ENCODE data around the gene TRIM66. TPM values are rescaled to one million over a fixed set of nuclear protein-coding genes. Genes with fewer than 3 reads are reported as not detected.

The TRIM66 gene
- total and polyA plus RNA-seq, 10 of the 15 experiments (the other 5 are each of a cell fraction or from before 2014, with no cell fraction given): 1.7 to 14.5 (median 7.4) TPM

- TF ChIP-seq, protein P1, sequence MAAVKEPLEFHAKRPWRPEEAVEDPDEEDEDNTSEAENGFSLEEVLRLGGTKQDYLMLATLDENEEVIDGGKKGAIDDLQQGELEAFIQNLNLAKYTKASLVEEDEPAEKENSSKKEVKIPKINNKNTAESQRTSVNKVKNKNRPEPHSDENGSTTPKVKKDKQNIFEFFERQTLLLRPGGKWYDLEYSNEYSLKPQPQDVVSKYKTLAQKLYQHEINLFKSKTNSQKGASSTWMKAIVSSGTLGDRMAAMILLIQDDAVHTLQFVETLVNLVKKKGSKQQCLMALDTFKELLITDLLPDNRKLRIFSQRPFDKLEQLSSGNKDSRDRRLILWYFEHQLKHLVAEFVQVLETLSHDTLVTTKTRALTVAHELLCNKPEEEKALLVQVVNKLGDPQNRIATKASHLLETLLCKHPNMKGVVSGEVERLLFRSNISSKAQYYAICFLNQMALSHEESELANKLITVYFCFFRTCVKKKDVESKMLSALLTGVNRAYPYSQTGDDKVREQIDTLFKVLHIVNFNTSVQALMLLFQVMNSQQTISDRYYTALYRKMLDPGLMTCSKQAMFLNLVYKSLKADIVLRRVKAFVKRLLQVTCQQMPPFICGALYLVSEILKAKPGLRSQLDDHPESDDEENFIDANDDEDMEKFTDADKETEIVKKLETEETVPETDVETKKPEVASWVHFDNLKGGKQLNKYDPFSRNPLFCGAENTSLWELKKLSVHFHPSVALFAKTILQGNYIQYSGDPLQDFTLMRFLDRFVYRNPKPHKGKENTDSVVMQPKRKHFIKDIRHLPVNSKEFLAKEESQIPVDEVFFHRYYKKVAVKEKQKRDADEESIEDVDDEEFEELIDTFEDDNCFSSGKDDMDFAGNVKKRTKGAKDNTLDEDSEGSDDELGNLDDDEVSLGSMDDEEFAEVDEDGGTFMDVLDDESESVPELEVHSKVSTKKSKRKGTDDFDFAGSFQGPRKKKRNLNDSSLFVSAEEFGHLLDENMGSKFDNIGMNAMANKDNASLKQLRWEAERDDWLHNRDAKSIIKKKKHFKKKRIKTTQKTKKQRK (IDR thresholded peaks at IDR 0.05; ENCODE audit: low read depth, low read length): no peak
- TF ChIP-seq RB1 (IDR thresholded peaks at IDR 0.05; ENCODE audit: borderline replicate concordance) (no peak), IKZF1 (conservative IDR thresholded peaks at IDR 0.05) (no peak), MYC (IDR thresholded peaks at IDR 0.05; ENCODE audit: insufficient read depth, insufficient read length, insufficient replicate concordance, low read length, severe bottlenecking) (no peak), BMI1 (IDR thresholded peaks at IDR 0.05; ENCODE audit: borderline replicate concordance) (no peak)
- TF ChIP-seq, protein P2, sequence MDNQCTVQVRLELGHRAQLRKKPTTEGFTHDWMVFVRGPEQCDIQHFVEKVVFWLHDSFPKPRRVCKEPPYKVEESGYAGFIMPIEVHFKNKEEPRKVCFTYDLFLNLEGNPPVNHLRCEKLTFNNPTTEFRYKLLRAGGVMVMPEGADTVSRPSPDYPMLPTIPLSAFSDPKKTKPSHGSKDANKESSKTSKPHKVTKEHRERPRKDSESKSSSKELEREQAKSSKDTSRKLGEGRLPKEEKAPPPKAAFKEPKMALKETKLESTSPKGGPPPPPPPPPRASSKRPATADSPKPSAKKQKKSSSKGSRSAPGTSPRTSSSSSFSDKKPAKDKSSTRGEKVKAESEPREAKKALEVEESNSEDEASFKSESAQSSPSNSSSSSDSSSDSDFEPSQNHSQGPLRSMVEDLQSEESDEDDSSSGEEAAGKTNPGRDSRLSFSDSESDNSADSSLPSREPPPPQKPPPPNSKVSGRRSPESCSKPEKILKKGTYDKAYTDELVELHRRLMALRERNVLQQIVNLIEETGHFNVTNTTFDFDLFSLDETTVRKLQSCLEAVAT (IDR thresholded peaks at IDR 0.05): no peak
- H3K27ac ChIP-seq (ENCODE audit: control insufficient read depth, insufficient read depth): no peak overlapping the region
- ChIA-PET POLR2A (no interaction called here), SMC1A (ENCODE audit: uncharacterized antibody, unreplicated experiment) (no interaction called here), RAD21 (ENCODE audit: unreplicated experiment) (no interaction called here), CTCF (interaction anchor here (0.6 kb wide), 1 partner anchor 575 kb away, joined by 3 read pairs; no protein-coding TSS in a partner anchor)
- in situ Hi-C loops (cut with MboI) (no loop called here), intact Hi-C loops (cut with micrococcal nuclease; ENCODE audit: unreplicated experiment) (no loop called here)
- H4K20me1 ChIP-seq (ENCODE audit: control insufficient read depth, insufficient read depth): no peaks in the 10 kb centered on the region
- H3K4me1 ChIP-seq (ENCODE audit: control insufficient read depth, insufficient read depth, low read length): no peaks in the 10 kb centered on the region
- H3K36me3 ChIP-seq (ENCODE audit: control insufficient read depth in 2 of 2, insufficient read depth in 2 of 2, low read length in 1 of 2): no peaks in the 10 kb centered on the region
- no peak overlapping the region for H3K4me2 ChIP-seq (ENCODE audit: control insufficient read depth, insufficient read depth)
- no peak overlapping the region for H3K4me3 ChIP-seq
- DNase-seq (ENCODE audit: low read depth, low spot score) (no peak), FAIRE-seq (no peak), ATAC-seq (no peak)
- H2AFZ ChIP-seq (ENCODE audit: control insufficient read depth, low read depth, low read length): no peak overlapping the region
- H3K27me3 ChIP-seq (replicated peaks in 1 of 2; ENCODE audit: control insufficient read depth in 2 of 2, insufficient read depth in 2 of 2, low read length in 1 of 2): no peaks in the 10 kb centered on the region
- no TSS peak for BruUV-seq (replicated peaks)
- no peaks in the 10 kb centered on the region for H3K9me3 ChIP-seq (replicated peaks; ENCODE audit: control insufficient read depth, insufficient read depth, low read length)
- H3K9ac ChIP-seq (ENCODE audit: control insufficient read depth, insufficient read depth, low read length): no peak overlapping the region
- 90% methylated on average over 13 of the region's 14 CpGs for WGBS (ENCODE audit: insufficient coverage, insufficient replicate concordance, low lambda C conversion rate, missing lambda C conversion rate)
- no peaks in the 10 kb centered on the region for H3K79me2 ChIP-seq (ENCODE audit: control insufficient read depth, insufficient read depth, low read length)
These were observed 20.1 kb upstream of the TRIM66 start for GRCh38 chr11:8702598-8702915.

Data from GM12878 (cell line).